Gastrocnemius medialis (tissue), 4 donors: Measurements from ENCODE around the gene HMMR. TPM values are rescaled to one million over a fixed set of nuclear protein-coding genes. Genes with fewer than 3 reads are reported as not detected.

Source experiments
- ATAC-seq, 2 donors: fragments of 150-250 bp; one replicate each; pipeline ENCODE4 v1.9.1; 2016
- DNase-seq, 2 donors: peaks; one replicate each; pipeline ENCODE4 v3.0.0-alpha.2; 2019
- H3K27ac ChIP-seq, 4 donors: fragments of 200-600 bp; sonication (generic); 1 replicate in 1 of 4; 2 replicates in 3 of 4; pipeline ENCODE4 v1.5.1; 2016 to 2018; ENCODE audit warnings: mild to moderate bottlenecking in 2 of 4, moderate library complexity in 1 of 4
- H3K27me3 ChIP-seq, 3 donors: fragments of 200-600 bp; sonication (generic) in 2 of 3; 1 replicate in 1 of 3; 2 replicates in 2 of 3; pipeline versions ENCODE4 v1.5.1 to v1.6.0; 2016 to 2019; ENCODE audit warnings: mild to moderate bottlenecking in 1 of 3, moderate library complexity in 1 of 3
- H3K36me3 ChIP-seq, 2 donors: fragments of 200-600 bp; sonication (generic) in 1 of 2; one replicate each; pipeline ENCODE4 v1.5.1; 2017 to 2018
- H3K4me1 ChIP-seq, 2 donors: fragments of 200-600 bp; sonication (generic) in 1 of 2; one replicate each; pipeline ENCODE4 v1.5.1; 2016 to 2017; ENCODE audit warnings: mild to moderate bottlenecking in 2 of 2
- H3K4me3 ChIP-seq, 4 donors: fragments of 200-600 bp; sonication (generic) in 3 of 4; 1 replicate in 1 of 4; 2 replicates in 3 of 4; pipeline ENCODE4 v1.5.1; 2016 to 2019; ENCODE audit warnings: mild to moderate bottlenecking in 2 of 4
- H3K9me3 ChIP-seq, 3 donors: fragments of 200-600 bp; sonication (generic) in 2 of 3; 1 replicate in 1 of 3; 2 replicates in 2 of 3; pipeline ENCODE4 v1.5.1; 2016 to 2019
- POLR2A ChIP-seq, 2 donors: fragments of 450-650 bp; IDR thresholded peaks; one replicate each; pipeline ENCODE4 v1.6.1; 2017; ENCODE audit warnings: antibody characterized with exemption in 2 of 2, mild to moderate bottlenecking in 2 of 2, moderate library complexity in 2 of 2
- in situ Hi-C, 4 donors: fragments of 200-750 bp; cut with MboI; loops; one replicate each; pipeline versions ENCODE4 v1.15.0 to v1.8.0; 2017; ENCODE audit warnings: low sequenced_read_pairs in 4 of 4
- intact Hi-C: fragments of 100-400 bp; cut with DNase I; formaldehyde crosslinking; loops from one replicate; pipeline ENCODE4 v1.15.1; 2023; ENCODE audit warnings: low total_unique reads
- total RNA-seq, 4 donors: library from RNA; depleted of rRNA; stranded (reverse); fragments of >200 nt; gene quantifications; one replicate each; pipeline versions ENCODE4 v1.1.0 to v1.2.3, GENCODE V29; 2016
- TF ChIP-seq, protein P1 (sequence below), 5 experiments: fragments of 450-650 bp in 3 of 5; fragments of 200-600 bp in 2 of 5; sonication (generic) in 2 of 5; IDR thresholded peaks in 4 of 5; conservative IDR thresholded peaks in 1 of 5; 1 replicate in 4 of 5; 2 replicates in 1 of 5; pipeline ENCODE4 v1.5.1; 2016 to 2019; ENCODE audit warnings: antibody characterized with exemption in 5 of 5, mild to moderate bottlenecking in 3 of 5, moderate library complexity in 3 of 5

Gene HMMR
- total RNA-seq, 4 donors from 2014 or later, result 0.12 to 1.3 (median 0.55) TPM

DNA sequence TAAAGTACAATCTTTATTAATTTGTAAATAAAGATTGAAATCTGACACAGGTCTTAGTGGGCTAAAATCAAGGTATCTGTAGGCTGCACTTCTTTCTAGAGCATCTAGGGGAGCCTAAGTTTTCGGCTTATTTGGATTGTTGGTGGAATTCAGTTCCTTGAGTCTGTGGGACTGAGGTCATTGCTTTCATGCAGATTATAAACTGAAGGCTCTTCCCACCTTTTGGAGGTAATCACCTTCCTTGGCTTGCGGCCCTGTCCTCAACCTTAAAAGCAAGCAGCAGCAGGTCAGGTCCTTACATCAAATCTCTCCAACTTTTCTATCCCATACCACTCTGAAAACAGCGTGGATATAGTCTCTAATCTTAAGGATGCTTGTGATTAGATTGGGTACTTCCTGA lies 70.8 kb downstream of the HMMR start:
- H3K9me3 ChIP-seq, result no peaks in the 10 kb centered on the region
- in situ Hi-C loops (no loop called here), intact Hi-C loops (no loop called here)
- H3K4me1 ChIP-seq, result no peaks in the 10 kb centered on the region
- H3K27ac ChIP-seq, result no peak overlapping the region
- no peaks in the 10 kb centered on the region for H3K27me3 ChIP-seq
- no peak for TF ChIP-seq POLR2A (IDR thresholded peaks at IDR 0.05)
- TF ChIP-seq, protein P1, sequence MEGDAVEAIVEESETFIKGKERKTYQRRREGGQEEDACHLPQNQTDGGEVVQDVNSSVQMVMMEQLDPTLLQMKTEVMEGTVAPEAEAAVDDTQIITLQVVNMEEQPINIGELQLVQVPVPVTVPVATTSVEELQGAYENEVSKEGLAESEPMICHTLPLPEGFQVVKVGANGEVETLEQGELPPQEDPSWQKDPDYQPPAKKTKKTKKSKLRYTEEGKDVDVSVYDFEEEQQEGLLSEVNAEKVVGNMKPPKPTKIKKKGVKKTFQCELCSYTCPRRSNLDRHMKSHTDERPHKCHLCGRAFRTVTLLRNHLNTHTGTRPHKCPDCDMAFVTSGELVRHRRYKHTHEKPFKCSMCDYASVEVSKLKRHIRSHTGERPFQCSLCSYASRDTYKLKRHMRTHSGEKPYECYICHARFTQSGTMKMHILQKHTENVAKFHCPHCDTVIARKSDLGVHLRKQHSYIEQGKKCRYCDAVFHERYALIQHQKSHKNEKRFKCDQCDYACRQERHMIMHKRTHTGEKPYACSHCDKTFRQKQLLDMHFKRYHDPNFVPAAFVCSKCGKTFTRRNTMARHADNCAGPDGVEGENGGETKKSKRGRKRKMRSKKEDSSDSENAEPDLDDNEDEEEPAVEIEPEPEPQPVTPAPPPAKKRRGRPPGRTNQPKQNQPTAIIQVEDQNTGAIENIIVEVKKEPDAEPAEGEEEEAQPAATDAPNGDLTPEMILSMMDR (IDR thresholded peaks at IDR 0.05 in 4 of 5, conservative IDR thresholded peaks at IDR 0.05 in 1 of 5), result no peak
- no peaks in the 10 kb centered on the region for H3K36me3 ChIP-seq
- DNase-seq, result no peak
- no peak overlapping the region for H3K4me3 ChIP-seq
- no peak for ATAC-seq

DNA sequence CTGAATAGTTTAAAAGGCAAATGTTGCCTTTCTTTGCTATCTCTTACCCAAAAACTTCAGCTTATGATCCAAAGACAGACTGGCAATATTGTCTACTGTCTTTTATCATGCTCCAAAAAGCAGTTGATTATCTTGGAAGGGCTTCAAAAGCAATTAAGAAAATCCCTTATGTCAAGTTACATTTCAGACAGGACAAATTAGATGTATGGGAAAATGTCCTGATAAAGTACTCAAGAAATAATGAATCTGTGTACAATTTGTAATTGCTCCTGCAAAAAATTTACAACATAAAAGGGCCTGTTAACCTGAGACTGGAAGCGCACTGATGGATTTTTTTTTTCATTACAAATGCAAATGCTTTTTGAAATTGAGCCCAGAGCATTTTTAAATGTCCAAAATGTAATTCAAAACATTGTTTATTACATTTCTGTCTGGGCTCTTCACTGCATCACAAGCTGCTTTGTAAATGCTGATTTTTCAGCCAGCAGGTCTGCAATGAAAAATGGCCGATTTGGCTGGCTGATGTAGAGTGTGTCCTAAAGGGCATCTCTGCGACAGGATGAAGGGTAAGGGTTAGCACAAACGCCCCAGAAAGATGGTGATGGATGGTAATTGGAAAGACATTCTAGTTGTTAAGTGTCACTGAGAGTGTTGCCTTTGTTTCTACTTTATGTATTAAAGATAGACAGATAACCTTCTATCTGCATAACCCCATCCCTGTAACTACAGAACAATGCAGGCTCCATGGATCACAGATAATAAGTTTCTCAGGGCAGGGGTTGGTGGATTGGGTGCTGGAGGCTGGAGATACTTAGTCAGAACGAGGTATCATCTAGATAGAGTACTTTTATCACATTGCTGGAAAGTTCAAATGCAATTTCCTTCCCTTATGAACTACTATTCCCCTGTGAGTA lies 72.0 kb downstream of the HMMR start:
- in situ Hi-C loops, result no loop called here
- Histone ChIP-seq H3K36me3 (no peaks in the 10 kb centered on the region), H3K9me3 (no peaks in the 10 kb centered on the region), H3K4me1 (no peaks in the 10 kb centered on the region), H3K27ac (no peak overlapping the region), H3K27me3 (no peaks in the 10 kb centered on the region), H3K4me3 (no peak overlapping the region)
- intact Hi-C loops, result no loop called here
- DNase-seq (no peak), ATAC-seq (no peak)
- TF ChIP-seq POLR2A (IDR thresholded peaks at IDR 0.05), result no peak
- TF ChIP-seq, protein P1 (IDR thresholded peaks at IDR 0.05 in 4 of 5, conservative IDR thresholded peaks at IDR 0.05 in 1 of 5), result no peak

DNA sequence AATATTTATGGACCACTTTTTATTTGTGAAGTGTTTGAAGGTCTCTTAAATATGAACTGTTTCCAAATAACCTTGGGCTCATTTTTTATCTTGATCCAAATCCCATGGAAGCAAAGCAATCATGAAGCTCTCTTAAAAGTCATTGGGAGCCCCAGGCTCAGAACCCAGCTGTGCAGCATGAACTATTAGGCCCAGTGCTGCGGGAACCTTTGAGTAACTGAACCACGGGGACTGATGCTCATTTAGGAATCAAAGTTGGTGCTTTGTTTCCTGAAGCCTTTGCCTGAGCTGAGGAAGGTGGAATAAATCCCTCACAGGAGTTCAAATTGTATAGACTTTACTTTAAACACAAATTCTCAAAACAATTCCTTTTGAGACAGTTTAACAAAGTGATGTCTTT lies 72.8 kb downstream of the HMMR start:
- Histone ChIP-seq H3K9me3 (no peaks in the 10 kb centered on the region), H3K27ac (no peak overlapping the region), H3K36me3 (no peaks in the 10 kb centered on the region), H3K4me1 (no peaks in the 10 kb centered on the region), H3K4me3 (no peak overlapping the region), H3K27me3 (no peaks in the 10 kb centered on the region)
- DNase-seq, result no peak
- no peak for TF ChIP-seq POLR2A (IDR thresholded peaks at IDR 0.05)
- TF ChIP-seq, protein P1 (IDR thresholded peaks at IDR 0.05 in 4 of 5, conservative IDR thresholded peaks at IDR 0.05 in 1 of 5), result no peak
- intact Hi-C loops (no loop called here), in situ Hi-C loops (no loop called here)
- no peak for ATAC-seq

DNA sequence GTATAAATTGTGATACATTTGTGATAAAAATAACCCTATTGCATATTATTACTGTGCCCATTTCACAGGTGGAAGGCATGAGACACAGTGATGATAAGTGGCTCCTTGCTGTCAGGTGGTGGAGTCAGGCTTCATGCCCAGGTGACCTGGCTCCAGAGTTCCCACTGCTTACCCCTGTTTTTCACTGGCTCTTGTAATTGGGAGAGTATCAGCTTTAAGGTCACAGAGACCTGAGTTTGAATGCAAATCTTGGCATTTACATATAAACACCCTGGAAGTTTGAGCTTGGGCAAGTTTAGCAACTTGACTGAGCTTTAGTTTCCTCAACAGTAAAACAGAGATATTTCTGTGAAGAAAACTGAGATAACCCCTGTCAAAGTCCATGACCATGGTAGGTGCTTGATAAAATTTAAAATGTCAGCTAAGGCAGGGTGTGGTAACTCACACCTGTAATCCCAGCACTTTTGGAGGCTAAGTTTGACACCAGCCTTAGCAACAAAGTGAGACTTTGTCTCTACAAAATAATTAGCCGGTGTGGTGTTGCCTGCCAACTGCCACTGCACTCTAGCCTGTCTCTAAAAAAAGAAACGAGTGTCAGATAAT lies 74.2 kb downstream of the HMMR start:
- ATAC-seq (no peak), DNase-seq (no peak)
- no peaks in the 10 kb centered on the region for H3K9me3 ChIP-seq
- no peaks in the 10 kb centered on the region for H3K36me3 ChIP-seq
- intact Hi-C loops (no loop called here), in situ Hi-C loops (no loop called here)
- no peaks in the 10 kb centered on the region for H3K4me1 ChIP-seq
- TF ChIP-seq, protein P1 (IDR thresholded peaks at IDR 0.05 in 4 of 5, conservative IDR thresholded peaks at IDR 0.05 in 1 of 5), result no peak
- no peak for TF ChIP-seq POLR2A (IDR thresholded peaks at IDR 0.05)
- H3K27me3 ChIP-seq, result no peaks in the 10 kb centered on the region
- no peak overlapping the region for H3K27ac ChIP-seq
- H3K4me3 ChIP-seq, result no peak overlapping the region
